AG09309 (cell line): ENCODE data around the gene SLC37A1.

ENCODE experiments used
- DNase-seq: peaks from one replicate; pipeline ENCODE4 v3.0.0-alpha.2; 2010; ENCODE audit warnings: low read depth
- H3K4me3 ChIP-seq: 2 replicates; pipeline ENCODE4 v1.5.1; 2011; ENCODE audit warnings: mild to moderate bottlenecking, low read depth, low read length, moderate library complexity; ENCODE audit not compliant: control insufficient read depth
- TF ChIP-seq, protein P1 (sequence below): IDR thresholded peaks from 2 replicates; pipeline ENCODE4 v1.5.1; 2011; ENCODE audit warnings: mild to moderate bottlenecking, low read depth, low read length, inconsistent platforms; ENCODE audit not compliant: insufficient read depth, control insufficient read depth; ENCODE audit errors: missing control alignments

Gene SLC37A1

DNA sequence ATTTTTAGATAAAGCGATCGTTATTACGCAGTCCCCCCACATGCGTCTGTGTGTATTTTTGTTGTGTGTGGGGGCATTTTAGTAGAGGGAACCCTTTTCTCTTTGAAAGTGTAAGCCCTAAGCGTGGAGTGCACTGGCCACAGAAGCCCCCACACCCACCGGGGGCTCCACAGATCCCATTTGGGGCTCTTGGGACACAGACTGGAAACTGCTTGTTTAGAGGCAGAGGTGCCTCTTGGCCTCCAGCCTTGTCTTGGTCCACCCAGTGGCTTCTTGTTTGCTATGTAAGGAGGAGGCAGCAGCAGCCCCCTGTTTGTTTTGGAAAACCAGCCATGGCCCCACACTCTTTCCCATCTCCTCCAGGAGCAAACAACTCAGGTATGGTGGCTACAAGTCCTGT is 42.8 kb downstream of the SLC37A1 start:
- no peak overlapping the region for H3K4me3 ChIP-seq
- DNase-seq, result no peak
- TF ChIP-seq, protein P1, sequence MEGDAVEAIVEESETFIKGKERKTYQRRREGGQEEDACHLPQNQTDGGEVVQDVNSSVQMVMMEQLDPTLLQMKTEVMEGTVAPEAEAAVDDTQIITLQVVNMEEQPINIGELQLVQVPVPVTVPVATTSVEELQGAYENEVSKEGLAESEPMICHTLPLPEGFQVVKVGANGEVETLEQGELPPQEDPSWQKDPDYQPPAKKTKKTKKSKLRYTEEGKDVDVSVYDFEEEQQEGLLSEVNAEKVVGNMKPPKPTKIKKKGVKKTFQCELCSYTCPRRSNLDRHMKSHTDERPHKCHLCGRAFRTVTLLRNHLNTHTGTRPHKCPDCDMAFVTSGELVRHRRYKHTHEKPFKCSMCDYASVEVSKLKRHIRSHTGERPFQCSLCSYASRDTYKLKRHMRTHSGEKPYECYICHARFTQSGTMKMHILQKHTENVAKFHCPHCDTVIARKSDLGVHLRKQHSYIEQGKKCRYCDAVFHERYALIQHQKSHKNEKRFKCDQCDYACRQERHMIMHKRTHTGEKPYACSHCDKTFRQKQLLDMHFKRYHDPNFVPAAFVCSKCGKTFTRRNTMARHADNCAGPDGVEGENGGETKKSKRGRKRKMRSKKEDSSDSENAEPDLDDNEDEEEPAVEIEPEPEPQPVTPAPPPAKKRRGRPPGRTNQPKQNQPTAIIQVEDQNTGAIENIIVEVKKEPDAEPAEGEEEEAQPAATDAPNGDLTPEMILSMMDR, result no peak

DNA sequence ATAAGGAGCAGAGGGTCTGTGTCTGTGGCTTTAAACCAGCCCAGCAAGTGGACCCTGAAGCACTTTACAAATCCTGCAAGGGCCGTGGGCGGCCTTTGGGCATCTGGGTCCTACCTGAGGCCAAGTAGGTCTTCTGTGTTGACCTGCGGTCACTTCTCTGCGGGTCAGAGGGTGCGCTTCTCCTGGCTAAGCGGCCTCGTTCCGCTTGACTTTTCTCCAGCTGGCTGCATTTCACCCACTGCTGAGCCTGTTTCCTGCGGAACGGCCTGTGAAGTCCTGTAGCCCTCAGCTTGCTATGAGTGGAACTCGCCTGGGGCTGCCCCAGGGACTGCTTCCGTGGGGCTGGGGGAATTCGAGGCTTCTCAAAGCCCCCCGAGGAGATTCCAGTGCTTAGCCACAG is 43.3 kb downstream of the SLC37A1 start:
- no peak overlapping the region for H3K4me3 ChIP-seq
- TF ChIP-seq, protein P1, result no peak
- DNase-seq, result no peak

DNA sequence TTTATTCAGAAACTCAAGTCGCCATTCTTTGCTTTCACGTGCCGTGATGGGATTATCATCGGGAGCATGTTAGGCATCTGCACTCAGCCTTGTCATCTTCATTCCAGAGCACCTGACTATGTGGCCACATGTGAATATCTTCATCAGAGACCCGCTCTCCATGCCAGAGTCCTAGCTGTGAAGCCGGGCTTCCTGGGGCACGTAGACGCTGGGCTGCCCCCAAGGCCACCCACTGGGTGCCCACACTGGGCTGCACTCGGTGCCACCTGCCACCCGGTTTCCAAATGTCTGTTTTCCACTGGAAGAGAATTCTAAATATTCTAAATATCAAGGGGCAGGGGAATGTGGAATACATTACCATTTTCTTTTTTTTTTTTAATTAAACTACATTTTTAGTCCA is 43.8 kb downstream of the SLC37A1 start:
- no peak for DNase-seq
- no peak overlapping the region for H3K4me3 ChIP-seq
- TF ChIP-seq, protein P1, result no peak

DNA sequence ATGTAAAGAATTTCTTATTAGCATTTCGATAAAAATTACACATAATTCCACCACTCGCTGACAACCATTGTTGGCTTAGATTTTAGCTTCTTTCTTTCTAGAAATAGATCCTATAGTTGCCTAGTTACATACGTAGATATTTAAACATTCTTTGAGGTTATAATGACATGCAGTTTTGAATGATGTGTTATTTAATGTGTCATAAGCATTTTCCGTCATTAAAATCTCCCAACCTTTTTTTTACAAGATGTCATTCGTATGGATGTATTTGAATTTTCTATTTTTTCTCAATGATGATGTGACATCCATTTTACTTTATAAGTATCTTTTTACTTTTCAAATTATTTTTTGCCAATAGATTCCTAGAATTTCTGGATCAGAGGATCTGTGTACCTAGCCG is 44.7 kb downstream of the SLC37A1 start:
- DNase-seq, result no peak
- TF ChIP-seq, protein P1, result no peak
- no peak overlapping the region for H3K4me3 ChIP-seq

DNA sequence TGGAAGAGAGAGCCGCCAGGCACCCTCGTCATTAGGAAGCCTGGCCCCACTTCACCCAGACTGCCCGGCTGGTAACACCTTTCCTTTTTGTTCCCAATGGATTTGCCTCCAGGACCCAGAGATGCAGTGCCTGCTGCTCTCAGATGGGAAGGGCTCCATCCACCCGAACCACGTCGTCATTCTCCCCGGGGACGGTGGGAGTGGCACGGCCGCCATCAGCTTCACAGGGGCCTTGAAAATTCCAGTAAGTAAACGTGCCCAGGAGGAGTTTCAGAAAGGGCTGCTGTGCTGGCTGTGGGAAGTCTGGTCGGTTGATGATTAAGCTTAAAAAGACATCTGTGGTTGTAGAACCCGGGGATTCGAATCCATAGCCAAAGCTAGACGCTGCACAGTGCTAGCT is 45.2 kb downstream of the SLC37A1 start:
- TF ChIP-seq, protein P1, result no peak
- no peak overlapping the region for H3K4me3 ChIP-seq
- DNase-seq, result no peak

DNA sequence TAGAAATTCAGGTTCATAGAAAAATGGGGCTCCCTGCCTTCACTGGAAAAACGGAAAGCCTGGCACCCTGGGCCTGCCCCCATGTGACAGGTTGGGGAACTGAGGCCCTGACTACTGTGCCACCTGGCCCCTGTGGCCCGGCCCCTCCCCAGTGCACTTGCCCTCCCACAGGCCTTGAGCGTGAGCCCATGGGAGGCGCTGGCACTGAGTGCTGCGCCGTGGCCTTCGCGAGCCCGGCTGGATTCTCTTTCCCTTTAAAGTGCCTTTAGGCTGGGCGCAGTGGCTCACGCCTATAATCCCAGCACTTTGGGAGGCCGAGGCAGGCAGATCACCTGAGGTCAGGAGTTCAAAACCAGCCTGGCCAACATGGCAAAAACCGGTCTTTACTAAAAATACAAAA is 45.7 kb downstream of the SLC37A1 start:
- DNase-seq, result no peak
- TF ChIP-seq, protein P1, result no peak
- H3K4me3 ChIP-seq, result no peak overlapping the region
